Hematopoietic multipotent progenitor cell treated with erythropoietin and hydrocortisone succinate and interleukin-3 and kit ligand, for 17 days (in vitro differentiated cells): ENCODE data around the gene ULK3.
A peak's percentile ranks its signal among the peaks of the same experiment; 100 is the strongest.

Source experiments
- DNase-seq: peaks from one replicate; pipeline ENCODE4 v3.0.0-alpha.2; 2015; ENCODE audit warnings: low spot score

The ULK3 gene

GRCh38 chr15:74821091-74821789 lies 21.7 kb downstream of the ULK3 start:
- no peak for DNase-seq

GRCh38 chr15:74820056-74820455 lies 22.9 kb downstream of the ULK3 start:
- no peak for DNase-seq

- DNase-seq = no peak
Measured at GRCh38 chr15:74817370-74817737, 25.6 kb downstream of the ULK3 start.

- no peak for DNase-seq
Measured at GRCh38 chr15:74816624-74817369, 26.2 kb downstream of the ULK3 start.

- no peak for DNase-seq
Measured at GRCh38 chr15:74815961-74816360, 27.0 kb downstream of the ULK3 start.

GRCh38 chr15:74815121-74815934 lies 27.6 kb downstream of the ULK3 start:
- no peak for DNase-seq

GRCh38 chr15:74812533-74812932 lies 30.4 kb downstream of the ULK3 start, which contains the start of gene LMAN1L:
Gene LMAN1L (plus strand): TSS chr15:74812835. CDS start chr15:74812855, 20 bp downstream.
- no peak for DNase-seq

- DNase-seq = no peak
Measured at GRCh38 chr15:74809956-74810355, 33.0 kb downstream of the ULK3 start.

- no peak for DNase-seq
Measured at GRCh38 chr15:74809242-74809641, 33.7 kb downstream of the ULK3 start.

- no peak for DNase-seq
Measured at GRCh38 chr15:74808840-74809229, 34.1 kb downstream of the ULK3 start.

GRCh38 chr15:74808078-74808839 lies 34.7 kb downstream of the ULK3 start:
- no peak for DNase-seq

GRCh38 chr15:74807282-74807681 lies 35.7 kb downstream of the ULK3 start:
- no peak for DNase-seq

GRCh38 chr15:74804935-74805334 lies 38.0 kb downstream of the ULK3 start:
- DNase-seq = no peak

GRCh38 chr15:74802862-74803447 lies 40.0 kb downstream of the ULK3 start:
- no peak for DNase-seq

- DNase-seq = no peak
Measured at GRCh38 chr15:74802290-74802689, 40.7 kb downstream of the ULK3 start.

- no peak for DNase-seq
Measured at GRCh38 chr15:74801311-74801997, 41.5 kb downstream of the ULK3 start.

GRCh38 chr15:74800559-74801094 lies 42.3 kb downstream of the ULK3 start:
- DNase-seq = no peak

- DNase-seq = peak; percentile 85
Measured at GRCh38 chr15:74799856-74800558, 42.9 kb downstream of the ULK3 start.

- no peak for DNase-seq
Measured at GRCh38 chr15:74799255-74799855, 43.6 kb downstream of the ULK3 start.
